GM12878 (cell line): ENCODE data around the gene CDC14B. TPM values are rescaled to one million over a fixed set of nuclear protein-coding genes. Genes with fewer than 3 reads are reported as not detected.

ENCODE experiments used
- ASH2L ChIP-seq: fragments of 300-600, 200-600 bp; sonication (generic); IDR thresholded peaks from 2 replicates; pipeline ENCODE4 v1.6.1; 2017; ENCODE audit warnings: low read depth, mild to moderate bottlenecking, borderline replicate concordance
- ATF7 ChIP-seq: fragments of 450-650 bp; IDR thresholded peaks from 2 replicates; pipeline ENCODE4 v1.6.1; 2016; ENCODE audit warnings: low read depth, mild to moderate bottlenecking
- BMI1 ChIP-seq: fragments of 450-650 bp; IDR thresholded peaks from 2 replicates; pipeline ENCODE4 v1.6.1; 2016; ENCODE audit warnings: mild to moderate bottlenecking, moderate library complexity, borderline replicate concordance
- EED ChIP-seq: sonication (generic); IDR thresholded peaks from 2 replicates; pipeline ENCODE4 v1.6.1; 2016; ENCODE audit warnings: antibody characterized with exemption, low read depth
- GABPA ChIP-seq: IDR thresholded peaks from 2 replicates; pipeline ENCODE4 v1.6.1; 2014; ENCODE audit warnings: antibody characterized with exemption, low read depth, mild to moderate bottlenecking, inconsistent platforms
- GATAD2B ChIP-seq: fragments of 450-650 bp; conservative IDR thresholded peaks from 2 replicates; pipeline ENCODE4 v1.6.1; 2017; ENCODE audit warnings: low read depth, mild to moderate bottlenecking, moderate library complexity
- JUNB ChIP-seq: IDR thresholded peaks from 2 replicates; pipeline ENCODE4 v1.6.1; 2016; ENCODE audit warnings: antibody characterized with exemption, mild to moderate bottlenecking
- KDM1A ChIP-seq: fragments of 200-600 bp; sonication (generic); IDR thresholded peaks from 2 replicates; pipeline ENCODE4 v1.6.1; 2016; ENCODE audit warnings: borderline replicate concordance
- NBN ChIP-seq: fragments of 450-650 bp; IDR thresholded peaks from 2 replicates; pipeline ENCODE4 v1.6.1; 2016
- NR2F1 ChIP-seq: fragments of 450-650 bp; conservative IDR thresholded peaks from 2 replicates; pipeline ENCODE4 v1.6.1; 2017; ENCODE audit warnings: mild to moderate bottlenecking
- PML ChIP-seq: IDR thresholded peaks from 2 replicates; pipeline ENCODE4 v1.6.1; 2012; ENCODE audit warnings: low read length, inconsistent platforms
- RCOR1 ChIP-seq: conservative IDR thresholded peaks from 2 replicates; pipeline ENCODE4 v1.6.1; 2012; ENCODE audit warnings: low read depth, low read length, improper control_type of control experiment
- ZBTB33 ChIP-seq: fragments of 450-650 bp; IDR thresholded peaks from 2 replicates; pipeline ENCODE4 v1.6.1; 2017; ENCODE audit warnings: mild to moderate bottlenecking
- ZBTB40 ChIP-seq: fragments of 450-650 bp; IDR thresholded peaks from 2 replicates; pipeline ENCODE4 v1.6.1; 2016; ENCODE audit warnings: mild to moderate bottlenecking, moderate library complexity, borderline replicate concordance
- polyA plus RNA-seq, 11 experiments: library from polyadenylated mRNA; depleted of rRNA in 4 of 11; unstranded in 6 of 11; stranded (reverse) in 5 of 11; fragments of >200 nt; fragmentation: Nextera tagmentation in 4 of 11; fragmentation: Illumina TruSeq in 1 of 11; extraction: Ambion mirVana in 4 of 11; extraction: Trizol in 1 of 11; gene quantifications; 1 replicate in 1 of 11; 2 replicates in 10 of 11; pipeline versions ENCODE4 v1.2.1 to v1.2.3, GENCODE V29; 2011 to 2016; ENCODE audit warnings: inconsistent platforms in 2 of 11, missing spikeins in 2 of 11, low read depth in 1 of 11
- total RNA-seq, 4 experiments: library from RNA; depleted of rRNA in 3 of 4; stranded (reverse); fragments of >200 nt in 3 of 4; fragmentation: Illumina TruSeq in 1 of 4; extraction: Trizol in 1 of 4; gene quantifications; 2 replicates each; pipeline versions ENCODE4 v1.2.1 to v1.2.3, GENCODE V29; 2013 to 2021
- TF ChIP-seq, protein P1 (sequence below): fragments of 450-650 bp; IDR thresholded peaks from 2 replicates; pipeline ENCODE4 v1.6.1; 2017; ENCODE audit warnings: mild to moderate bottlenecking, moderate library complexity
- TF ChIP-seq, protein P2 (sequence below): IDR thresholded peaks from 2 replicates; pipeline ENCODE4 v1.6.1; 2012; ENCODE audit warnings: low read depth, low read length, improper control_type of control experiment
- TF ChIP-seq, protein P3 (sequence below): fragments of 450-650 bp; IDR thresholded peaks from 2 replicates; pipeline ENCODE4 v1.6.1; 2017; ENCODE audit warnings: mild to moderate bottlenecking, low read depth, inconsistent platforms; ENCODE audit not compliant: poor library complexity, severe bottlenecking

The CDC14B gene
- total and polyA plus RNA-seq, 10 of the 15 experiments (the other 5 are each of a cell fraction or from before 2014, with no cell fraction given), result 3.7 to 11.7 (median 6.2) TPM

DNA sequence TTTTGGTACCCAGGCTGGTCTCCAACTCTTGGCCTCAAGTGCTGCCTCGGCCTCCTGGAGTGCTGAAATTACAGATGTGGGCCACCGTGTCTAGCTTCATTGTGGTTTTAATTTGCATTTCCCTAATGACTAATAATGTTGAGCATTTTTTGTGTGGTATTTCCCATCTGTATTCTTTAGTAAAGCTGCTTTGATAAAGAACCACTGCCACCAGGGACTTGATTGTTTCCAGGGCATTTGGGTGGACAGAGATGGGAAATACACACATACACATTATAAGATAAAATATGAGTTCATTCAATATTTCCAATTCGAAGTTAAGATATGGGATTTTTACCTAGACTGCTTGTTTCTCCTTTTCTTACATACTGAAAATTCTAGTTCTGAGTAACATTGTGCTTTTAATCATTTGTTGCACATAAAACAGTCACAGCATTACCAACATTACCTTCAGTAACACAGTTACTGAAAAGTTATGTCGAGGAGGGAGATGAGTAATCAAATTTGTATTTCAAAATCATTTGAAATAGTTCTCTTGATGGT lies 140.7 kb downstream of the CDC14B start (continued):
- TF ChIP-seq, protein P1, sequence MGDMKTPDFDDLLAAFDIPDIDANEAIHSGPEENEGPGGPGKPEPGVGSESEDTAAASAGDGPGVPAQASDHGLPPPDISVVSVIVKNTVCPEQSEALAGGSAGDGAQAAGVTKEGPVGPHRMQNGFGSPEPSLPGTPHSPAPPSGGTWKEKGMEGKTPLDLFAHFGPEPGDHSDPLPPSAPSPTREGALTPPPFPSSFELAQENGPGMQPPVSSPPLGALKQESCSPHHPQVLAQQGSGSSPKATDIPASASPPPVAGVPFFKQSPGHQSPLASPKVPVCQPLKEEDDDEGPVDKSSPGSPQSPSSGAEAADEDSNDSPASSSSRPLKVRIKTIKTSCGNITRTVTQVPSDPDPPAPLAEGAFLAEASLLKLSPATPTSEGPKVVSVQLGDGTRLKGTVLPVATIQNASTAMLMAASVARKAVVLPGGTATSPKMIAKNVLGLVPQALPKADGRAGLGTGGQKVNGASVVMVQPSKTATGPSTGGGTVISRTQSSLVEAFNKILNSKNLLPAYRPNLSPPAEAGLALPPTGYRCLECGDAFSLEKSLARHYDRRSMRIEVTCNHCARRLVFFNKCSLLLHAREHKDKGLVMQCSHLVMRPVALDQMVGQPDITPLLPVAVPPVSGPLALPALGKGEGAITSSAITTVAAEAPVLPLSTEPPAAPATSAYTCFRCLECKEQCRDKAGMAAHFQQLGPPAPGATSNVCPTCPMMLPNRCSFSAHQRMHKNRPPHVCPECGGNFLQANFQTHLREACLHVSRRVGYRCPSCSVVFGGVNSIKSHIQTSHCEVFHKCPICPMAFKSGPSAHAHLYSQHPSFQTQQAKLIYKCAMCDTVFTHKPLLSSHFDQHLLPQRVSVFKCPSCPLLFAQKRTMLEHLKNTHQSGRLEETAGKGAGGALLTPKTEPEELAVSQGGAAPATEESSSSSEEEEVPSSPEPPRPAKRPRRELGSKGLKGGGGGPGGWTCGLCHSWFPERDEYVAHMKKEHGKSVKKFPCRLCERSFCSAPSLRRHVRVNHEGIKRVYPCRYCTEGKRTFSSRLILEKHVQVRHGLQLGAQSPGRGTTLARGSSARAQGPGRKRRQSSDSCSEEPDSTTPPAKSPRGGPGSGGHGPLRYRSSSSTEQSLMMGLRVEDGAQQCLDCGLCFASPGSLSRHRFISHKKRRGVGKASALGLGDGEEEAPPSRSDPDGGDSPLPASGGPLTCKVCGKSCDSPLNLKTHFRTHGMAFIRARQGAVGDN, result no peak
- no peak for TF ChIP-seq ASH2L
- no peak for TF ChIP-seq RCOR1
- peak; percentile 15; the same call in 1 of the 2 replicates for TF ChIP-seq BMI1
- no peak; the same call in 1 of the 2 replicates for TF ChIP-seq NR2F1
- TF ChIP-seq, protein P2, sequence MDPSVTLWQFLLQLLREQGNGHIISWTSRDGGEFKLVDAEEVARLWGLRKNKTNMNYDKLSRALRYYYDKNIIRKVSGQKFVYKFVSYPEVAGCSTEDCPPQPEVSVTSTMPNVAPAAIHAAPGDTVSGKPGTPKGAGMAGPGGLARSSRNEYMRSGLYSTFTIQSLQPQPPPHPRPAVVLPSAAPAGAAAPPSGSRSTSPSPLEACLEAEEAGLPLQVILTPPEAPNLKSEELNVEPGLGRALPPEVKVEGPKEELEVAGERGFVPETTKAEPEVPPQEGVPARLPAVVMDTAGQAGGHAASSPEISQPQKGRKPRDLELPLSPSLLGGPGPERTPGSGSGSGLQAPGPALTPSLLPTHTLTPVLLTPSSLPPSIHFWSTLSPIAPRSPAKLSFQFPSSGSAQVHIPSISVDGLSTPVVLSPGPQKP, result no peak
- TF ChIP-seq ATF7, result peak; percentile 23; the same call in 1 of the 2 replicates
- no peak for TF ChIP-seq GATAD2B
- TF ChIP-seq JUNB, result peak; percentile 98
- TF ChIP-seq GABPA, result peak; percentile 45; the same call in 1 of the 2 replicates
- no peak for TF ChIP-seq ZBTB40
- TF ChIP-seq, protein P3, sequence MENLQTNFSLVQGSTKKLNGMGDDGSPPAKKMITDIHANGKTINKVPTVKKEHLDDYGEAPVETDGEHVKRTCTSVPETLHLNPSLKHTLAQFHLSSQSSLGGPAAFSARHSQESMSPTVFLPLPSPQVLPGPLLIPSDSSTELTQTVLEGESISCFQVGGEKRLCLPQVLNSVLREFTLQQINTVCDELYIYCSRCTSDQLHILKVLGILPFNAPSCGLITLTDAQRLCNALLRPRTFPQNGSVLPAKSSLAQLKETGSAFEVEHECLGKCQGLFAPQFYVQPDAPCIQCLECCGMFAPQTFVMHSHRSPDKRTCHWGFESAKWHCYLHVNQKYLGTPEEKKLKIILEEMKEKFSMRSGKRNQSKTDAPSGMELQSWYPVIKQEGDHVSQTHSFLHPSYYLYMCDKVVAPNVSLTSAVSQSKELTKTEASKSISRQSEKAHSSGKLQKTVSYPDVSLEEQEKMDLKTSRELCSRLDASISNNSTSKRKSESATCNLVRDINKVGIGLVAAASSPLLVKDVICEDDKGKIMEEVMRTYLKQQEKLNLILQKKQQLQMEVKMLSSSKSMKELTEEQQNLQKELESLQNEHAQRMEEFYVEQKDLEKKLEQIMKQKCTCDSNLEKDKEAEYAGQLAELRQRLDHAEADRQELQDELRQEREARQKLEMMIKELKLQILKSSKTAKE, result peak; percentile 47
- TF ChIP-seq NBN, result no peak
- TF ChIP-seq ZBTB33, result no peak
- no peak for TF ChIP-seq KDM1A
- no peak for TF ChIP-seq EED
- TF ChIP-seq PML, result no peak
